Spleen (tissue), 7 donors: ENCODE data around the gene OR2C3.

Source experiments
- CTCF ChIP-seq, 11 experiments: fragments of 200-600 bp in 7 of 11; fragments of 450-650 bp in 4 of 11; sonication (generic) in 4 of 11; IDR thresholded peaks in 8 of 11; conservative IDR thresholded peaks in 3 of 11; 1 replicate in 7 of 11; 2 replicates in 4 of 11; pipeline versions ENCODE4 v1.4.0 to v1.8.0; 2016 to 2021; ENCODE audit warnings: antibody characterized with exemption in 11 of 11, inconsistent platforms in 4 of 11, mild to moderate bottlenecking in 1 of 11
- POLR2A ChIP-seq, 3 donors: fragments of 450-650 bp; IDR thresholded peaks; one replicate each; pipeline ENCODE4 v1.5.1; 2017; ENCODE audit warnings: antibody characterized with exemption in 3 of 3, mild to moderate bottlenecking in 1 of 3
- POLR2AphosphoS5 ChIP-seq, 3 donors: sonication (generic); formaldehyde crosslinking; IDR thresholded peaks; one replicate each; pipeline ENCODE4 v1.5.1; 2017; ENCODE audit warnings: antibody characterized with exemption in 3 of 3
- donor health status: DM: no; HTN: no; CAD: no; lungs with moderate emphysema.
- donor health status: DM: no; HTN: no; CAD: no.
- donor health status: DM: no; HTN: no; CAD: no.

GRCh38 chr1:247535402-247535801 is 838 bp downstream of the OR2C3 start:
- TF ChIP-seq POLR2A (IDR thresholded peaks at IDR 0.05), result no peak
- no peak for TF ChIP-seq CTCF (IDR thresholded peaks at IDR 0.05 in 8 of 11, conservative IDR thresholded peaks at IDR 0.05 in 3 of 11)
- TF ChIP-seq POLR2AphosphoS5 (IDR thresholded peaks at IDR 0.05), result no peak
